GM21619 (cell line): ENCODE results near the gene DPP4.

Experiments
- ATAC-seq: cut with Tn5 transposase; IDR thresholded peaks from one replicate; pipeline ENCODE4 v1.9.1; 2021; ENCODE audit not compliant: unreplicated experiment

DPP4 gene

DNA sequence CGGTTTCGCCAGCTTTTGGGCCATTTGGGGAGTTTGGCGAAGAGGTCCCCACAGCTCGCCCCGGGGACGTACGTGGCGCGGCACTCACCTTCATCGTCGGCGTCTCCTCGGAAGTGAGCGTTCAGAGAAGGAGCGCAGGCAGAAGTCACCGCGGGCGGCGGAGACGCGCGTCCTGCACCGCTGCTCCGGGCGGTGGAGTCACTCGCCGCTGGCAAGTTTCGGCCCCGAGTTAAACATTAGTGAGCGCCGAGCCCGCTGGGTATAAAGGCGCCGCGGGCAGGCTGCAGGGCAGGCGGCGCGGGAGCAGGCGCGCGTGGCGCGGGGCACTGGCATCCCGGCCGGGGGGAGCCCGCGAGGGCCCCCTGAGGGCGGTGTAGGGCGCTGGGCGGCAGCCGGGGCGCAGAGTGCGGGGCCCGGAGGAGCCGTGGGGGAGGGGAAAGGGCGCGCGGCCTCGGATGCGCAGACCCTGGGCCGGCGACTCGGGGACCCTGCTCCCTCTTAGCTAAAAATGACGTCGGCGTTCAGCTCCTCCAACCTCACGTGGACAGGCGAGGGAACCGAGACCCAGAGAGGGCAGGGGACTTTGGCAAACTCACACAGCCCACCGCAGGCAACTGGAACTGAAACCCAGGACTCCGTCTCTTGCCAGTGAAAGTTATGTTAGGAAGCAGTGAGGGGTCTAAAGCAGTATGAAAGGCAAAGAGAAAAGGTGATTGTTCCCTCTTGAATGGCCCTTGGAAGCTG is at the start of gene DPP4:
Gene DPP4, minus strand, starts transcription at position 328 of the 744 bp plus-strand sequence. Its CDS starts 234 bp downstream, at position 94.
- peak; percentile 89 for ATAC-seq

DNA sequence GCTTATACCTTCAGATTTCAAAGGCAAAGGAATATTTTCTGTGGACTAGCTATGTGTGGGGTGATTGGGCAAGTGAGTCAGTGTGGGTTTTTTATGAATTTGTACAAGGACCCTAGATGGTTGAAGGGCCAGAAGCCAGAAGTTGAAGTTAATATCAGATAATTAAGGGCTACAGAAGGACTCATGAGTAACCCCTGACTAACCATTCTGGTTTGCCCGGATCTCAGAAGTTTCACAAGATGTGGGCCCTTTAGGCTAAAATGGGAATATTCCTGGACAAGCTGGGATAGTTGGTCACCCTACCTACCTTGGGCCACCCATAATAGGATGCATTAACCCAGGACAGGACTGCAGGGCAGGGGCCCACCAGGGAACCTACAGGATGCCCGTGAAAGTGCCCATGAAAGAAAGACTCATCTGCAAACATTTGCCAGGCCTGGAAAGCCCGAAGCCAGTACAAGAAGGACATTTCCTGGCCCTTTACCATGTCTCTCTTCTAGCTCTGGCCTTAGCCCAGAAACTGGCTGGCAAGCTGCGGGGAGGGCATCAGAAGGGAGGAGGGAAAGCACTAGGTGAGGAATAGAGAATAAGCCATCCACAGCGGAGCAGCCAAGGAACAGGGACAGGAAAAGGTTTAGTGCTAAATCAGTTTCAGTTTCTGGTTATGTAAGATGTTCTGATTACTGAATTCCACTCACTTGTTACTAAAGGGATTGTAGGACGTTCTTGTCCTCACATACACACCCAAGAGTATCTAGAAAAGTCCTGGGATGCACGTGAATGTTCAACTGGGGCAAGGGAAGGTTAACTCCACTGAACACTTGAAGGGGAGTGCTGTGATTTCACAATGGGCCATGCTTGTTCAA is 44.4 kb upstream of the DPP4 start:
- ATAC-seq: no peak

DNA sequence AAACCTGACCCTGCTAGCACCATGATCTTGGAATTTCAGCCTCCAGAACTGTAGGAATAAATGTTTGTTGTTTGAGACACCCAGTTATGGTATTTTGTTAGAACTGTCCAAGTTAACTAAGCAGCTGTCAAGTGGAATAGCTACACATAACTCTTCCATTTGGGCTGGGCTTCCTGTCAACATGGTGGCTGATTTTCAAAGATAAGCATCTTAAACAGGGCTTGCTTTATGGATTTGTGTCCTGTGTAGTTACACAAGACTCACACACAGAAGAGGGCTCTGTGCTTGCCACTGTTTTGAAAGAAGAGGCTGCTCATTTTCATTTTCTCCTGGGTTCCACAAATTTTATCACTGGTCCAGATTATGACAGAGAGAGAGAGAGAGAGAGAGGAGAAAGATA is 42.3 kb upstream of the DPP4 start:
- no peak for ATAC-seq

DNA sequence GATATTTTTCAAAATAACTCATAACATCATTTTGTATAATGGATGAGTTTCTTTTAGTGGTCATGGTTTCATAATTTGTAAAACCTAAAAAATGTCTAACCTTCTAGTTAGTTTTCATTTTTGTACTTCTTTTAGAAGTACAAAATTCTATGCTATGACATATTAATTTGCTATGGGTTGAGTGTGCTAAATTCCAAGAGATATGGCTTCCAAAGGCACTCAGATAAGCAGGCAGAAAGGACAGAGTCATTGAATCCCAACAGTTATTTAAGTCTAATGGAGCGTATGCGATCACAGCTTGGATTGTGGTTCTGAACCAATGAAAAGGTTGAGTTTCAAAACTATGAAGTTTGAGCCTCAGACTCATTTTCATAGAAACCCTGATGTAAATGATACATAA is 41.1 kb upstream of the DPP4 start:
- ATAC-seq: no peak

DNA sequence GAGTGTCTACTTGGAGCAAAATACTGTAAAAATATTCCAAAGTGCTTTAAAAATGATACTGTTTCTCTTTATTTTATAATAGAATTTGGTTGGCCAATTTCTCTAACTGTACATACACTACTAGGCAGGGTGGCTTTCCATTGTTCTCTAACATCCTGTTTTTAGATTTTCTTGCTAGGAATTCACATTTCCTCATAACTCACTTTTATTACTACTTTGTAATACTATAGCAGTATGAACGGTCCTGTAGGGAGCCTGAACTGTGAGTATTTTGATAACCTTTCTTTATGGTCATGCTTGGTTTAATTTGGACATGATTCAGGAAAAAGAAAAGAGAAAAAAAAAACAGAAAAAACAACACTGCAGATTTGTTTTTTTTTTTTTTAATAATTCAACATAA is 40.3 kb upstream of the DPP4 start:
- ATAC-seq: no peak

DNA sequence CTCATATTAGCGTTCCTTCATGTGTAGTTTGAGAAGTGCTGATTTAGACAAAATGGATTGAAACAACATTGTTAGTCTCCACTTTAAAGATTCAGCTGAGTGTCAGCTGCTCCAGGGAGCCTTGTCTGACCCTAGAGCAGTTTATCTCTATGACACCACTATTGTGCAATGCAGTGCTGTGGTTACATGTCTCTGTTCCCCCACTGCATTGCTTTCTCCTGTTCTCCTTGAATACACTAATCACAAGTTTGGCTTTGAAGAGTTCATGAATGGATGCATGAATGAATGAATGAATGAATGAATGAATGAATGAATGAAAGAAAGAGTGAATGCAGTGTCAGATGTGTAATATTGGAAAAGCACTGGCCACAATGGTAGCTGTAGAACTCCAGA is 39.8 kb upstream of the DPP4 start:
- ATAC-seq: no peak

DNA sequence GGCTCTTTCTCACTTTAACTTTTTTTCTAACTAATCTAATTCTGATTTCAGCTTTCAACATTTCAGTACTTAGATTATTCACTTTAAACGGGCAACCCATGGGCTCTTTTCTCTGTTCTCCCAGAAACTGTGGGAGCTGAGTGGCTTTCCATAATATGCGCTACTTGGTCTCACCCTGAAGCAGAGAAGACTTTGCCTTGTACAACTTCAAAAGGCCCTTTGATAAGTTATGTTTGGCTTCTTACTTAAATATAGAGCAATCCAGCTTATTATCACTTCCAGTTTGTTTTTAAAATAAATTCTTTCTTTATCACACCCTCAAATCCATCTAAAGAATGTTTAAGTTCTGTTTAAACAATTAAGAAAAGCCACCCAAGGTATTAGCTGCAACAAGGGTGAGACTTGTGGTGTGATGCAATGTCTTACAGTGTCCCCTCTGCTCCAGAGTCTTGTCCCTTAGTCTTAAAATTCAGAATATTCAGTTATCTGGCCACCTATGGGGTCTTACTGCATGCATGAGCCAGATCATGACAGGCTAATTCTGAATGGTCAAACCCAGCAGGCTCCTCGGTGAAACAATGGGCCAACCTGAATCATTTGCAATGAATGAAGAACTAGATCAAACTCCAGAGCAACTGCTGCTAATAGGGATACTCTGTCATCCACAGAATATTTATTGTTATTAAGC is 39.2 kb upstream of the DPP4 start:
- no peak for ATAC-seq

DNA sequence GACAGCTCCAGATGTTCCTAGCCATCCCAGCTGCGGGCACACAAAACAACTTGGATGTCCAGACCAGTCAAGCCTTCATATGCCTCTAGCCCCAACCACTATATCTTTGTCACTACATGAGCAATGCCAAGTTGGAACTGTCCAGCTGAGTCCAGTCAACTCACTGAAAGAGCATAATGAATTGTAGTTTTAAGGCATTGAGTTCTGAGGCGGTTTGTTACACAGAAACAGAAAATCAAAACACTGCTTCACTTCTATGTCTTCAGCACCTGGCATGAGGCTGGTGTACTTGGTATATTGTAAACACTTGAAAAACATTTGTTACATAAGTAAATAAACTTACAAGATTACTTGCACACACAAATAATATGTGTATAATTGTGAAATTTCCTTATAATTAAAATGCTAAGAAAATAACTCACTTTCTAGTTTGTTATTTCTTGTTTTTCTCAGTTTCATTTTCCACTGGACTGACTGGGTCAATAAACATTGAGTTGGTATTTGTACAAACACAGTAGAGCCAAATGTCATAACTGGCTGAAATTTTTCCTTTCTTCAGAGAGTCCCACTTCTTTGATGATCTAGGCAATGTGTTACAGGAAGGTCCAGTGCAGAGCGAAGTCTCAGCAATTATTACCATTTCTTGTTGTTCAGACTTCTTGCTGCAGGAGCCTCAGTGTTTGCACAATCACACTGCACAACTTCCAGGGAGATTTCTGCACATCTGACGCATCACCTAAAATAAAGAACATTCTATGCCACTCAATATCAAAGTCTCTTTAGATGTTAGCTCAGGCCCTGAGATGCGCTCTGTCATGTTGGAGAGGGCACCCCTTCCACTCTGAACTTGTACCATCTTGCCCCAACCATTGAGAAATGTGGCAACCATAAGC is 38.2 kb upstream of the DPP4 start:
- ATAC-seq: no peak

DNA sequence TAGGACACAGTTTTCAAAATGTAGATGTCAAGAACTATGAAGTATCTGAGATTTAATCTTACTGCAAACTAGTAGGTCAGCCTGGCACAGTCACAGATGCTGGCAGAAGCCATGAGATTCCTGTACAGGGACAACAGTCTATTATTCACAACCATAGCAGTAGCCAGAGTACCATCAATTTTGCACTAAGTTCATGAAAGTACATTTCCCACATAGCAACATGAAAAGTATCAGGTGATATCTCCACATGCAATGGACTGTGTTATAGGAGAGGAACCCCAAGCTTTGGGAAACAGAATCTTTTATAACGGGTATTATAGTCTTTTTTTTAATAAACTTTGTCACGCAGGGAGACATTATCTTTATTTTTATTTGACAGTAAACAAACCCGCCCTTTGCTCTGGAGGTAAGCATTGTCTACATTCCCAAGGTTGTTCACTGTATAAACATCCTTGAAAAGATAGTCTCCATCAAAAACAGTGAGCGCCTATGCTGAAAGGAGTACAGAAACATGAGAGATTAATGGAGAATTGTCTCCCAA is 33.4 kb upstream of the DPP4 start:
- ATAC-seq: no peak

DNA sequence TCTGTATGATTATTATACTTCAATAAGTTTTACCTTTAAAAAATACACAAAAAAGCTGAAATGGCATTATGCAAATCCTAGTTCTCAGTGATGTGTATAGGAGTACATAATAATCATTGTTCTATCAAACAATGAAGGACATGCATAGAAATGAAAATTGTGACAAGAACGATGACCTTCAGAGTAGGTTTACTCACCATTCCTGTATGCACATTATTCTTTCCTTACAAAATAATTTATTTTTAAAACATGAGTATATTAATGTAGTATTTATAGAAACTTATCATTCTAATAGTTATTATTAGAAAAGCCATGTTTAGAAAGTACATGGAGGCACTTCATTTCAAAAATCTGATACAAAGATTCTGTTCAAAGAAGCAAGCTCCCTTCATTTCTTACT is 32.7 kb upstream of the DPP4 start:
- no peak for ATAC-seq

DNA sequence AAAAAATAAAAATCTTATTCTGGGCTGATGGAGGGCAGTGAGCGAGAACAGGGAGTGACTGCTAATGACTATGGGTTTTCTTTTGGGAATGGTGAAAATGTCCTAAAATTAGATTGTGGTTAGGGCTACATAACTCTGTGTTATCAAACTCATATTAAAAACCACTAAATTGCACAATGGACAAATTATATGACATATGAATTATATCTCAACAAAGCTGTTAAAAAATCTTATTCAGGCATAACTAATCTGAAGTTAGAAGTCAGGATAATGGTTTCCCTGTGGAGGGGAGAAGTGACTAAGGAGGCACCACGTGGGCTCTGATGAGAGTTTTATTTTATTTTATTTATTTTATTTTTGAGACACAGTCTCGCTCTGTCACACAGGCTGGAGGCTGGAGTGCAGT is 32.1 kb upstream of the DPP4 start:
- ATAC-seq: no peak

DNA sequence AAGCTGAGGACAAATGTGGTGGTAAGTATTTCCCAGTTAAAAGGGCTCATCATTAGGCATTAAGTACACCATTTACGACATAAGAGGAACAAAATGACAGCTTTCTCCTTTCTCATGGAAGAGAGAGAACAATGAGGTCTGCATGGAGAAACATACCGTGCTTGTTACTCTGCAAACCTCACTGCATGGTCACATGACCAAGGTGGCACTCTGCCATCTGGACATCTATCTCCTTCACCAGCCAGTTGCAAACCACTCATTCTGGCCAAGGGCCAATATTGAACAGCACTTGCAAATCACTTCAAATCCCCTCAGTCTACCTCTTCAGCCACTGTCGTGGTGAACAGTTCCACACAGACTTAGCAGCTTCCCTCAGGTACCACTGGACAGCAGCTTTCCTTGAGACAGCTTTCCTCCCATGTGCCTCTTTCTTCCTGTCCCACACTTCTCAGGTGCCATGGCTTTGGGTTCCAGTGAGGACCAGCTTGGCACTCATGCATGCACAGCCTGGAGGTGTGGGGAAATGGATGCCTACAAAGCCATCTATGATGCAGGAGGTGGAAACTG is 29.5 kb upstream of the DPP4 start:
- ATAC-seq: no peak

DNA sequence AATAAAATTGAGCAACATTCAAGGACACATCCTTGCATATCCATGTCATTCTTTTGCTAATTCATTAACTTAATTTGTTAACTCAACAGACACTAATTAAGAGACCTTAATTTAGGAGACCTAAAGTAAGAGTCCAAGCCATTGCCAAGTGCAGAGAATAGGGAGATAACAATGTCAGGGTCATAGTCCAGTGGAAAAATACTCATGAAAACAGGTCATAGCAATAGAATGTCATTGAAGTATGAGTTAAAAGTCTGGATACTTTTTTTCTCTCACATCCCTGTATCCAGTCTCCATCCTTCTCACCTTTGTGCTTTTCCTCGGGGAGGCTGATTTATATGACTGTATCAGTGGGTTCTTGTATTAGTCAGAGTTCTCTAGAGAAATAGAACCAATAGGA is 26.6 kb upstream of the DPP4 start:
- ATAC-seq: no peak

DNA sequence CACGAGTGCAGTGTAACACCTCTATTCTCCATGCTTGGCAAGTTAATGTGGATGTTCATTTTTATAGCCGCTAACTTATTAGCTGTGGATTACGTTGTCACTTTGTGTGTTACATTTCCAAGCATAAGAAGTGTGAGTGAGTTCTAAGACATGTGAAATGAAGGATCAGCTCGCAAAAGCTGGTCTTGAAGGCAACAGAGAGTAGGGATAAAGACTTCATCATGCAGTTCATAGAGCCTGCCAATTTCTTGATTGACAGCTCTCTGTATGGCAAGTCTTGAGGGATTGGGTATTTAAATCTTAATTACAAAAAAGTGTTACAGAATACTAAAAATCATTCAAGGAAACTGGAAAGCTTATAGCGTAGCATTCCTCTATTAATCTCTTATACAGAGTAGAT is 25.8 kb upstream of the DPP4 start:
- no peak for ATAC-seq

DNA sequence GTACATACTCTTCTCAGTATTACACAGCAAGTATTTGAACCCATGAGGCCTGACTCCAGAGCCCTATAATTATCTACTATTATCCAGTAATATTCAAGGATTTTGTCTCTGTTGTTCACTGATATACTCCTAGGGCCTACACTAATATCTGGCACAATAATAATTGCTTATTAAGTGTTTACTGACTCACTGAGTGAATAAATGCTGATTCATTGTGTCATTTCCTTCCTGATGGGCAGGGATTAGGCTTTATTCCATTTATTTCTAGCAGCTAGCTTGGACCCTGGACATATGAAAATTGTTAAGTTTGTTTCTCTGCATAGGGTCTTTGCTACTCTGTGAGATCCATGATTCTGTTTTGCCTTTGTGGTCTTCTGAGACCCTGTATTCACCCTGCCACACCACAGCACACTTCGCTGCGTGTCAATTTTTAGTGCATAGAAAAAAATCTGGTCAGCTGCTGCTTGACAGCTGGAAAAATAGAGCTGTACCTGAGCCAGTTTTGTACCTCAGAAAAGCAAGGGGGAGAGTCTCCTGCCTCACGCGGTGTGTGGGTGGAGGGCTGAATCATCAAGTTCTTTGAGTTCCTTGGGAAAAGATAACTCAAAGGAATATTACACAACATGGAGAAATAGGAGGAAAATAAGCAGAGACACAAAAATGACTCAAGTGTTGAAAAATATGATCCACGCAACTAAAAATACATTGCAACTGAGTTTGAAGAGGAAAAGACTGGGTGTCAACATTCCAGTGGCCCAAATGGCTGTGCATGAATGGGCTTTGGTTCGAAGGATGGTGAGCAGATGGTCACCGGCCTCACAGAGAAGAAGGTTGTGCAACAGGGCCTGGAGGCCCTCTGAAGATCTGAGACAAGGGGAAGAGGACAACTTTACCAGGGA is 18.9 kb upstream of the DPP4 start:
- no peak for ATAC-seq

DNA sequence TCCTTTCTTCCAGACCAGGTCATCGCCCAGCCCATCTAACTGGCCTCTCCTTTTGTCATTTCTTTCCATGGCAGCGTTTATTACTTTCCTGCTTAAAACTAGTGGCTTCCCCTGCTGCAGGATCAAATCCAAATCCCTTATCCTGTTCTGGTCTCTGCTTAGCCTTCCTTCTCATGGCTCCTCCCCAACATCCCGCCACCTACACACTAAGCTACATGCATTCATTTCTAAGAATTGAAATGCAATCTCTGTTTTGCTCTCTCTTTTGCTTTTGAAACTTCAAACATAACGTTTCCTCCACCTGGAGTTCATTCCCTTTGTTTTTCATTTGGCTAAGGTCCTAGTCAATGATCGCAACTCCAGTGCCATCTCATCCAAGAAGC is 18.0 kb upstream of the DPP4 start:
- no peak for ATAC-seq

DNA sequence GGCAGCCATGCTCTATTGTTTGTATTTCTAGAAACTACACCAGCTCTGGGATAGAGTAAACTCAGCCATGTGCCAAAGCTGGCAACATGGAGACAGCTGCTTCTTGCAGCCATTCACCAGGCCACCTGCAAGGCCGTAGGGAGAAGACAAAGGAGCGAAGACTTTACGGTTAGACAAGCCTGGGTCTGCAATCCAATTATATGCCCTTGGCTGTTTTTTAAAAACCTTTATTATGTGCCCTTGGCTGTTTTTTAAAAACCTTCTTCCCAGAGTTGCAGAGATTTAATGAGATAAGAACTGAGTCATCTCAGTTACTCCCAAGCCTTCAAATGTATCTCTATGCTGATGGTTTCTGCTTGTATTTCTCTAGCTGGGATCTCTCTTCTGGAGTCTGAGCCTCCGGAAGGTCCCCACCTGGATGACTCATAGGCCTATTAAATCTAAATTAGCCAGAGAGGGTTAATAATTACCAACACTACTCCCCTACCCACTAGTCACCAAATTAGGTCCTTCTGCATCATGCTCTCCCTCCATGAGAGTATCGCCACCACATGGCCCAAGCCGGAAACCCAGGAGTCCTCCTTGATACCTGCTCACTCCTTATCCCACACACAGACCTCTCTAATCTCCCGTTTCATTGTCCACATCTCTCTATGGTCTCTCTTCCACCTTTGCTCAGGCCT is 17.5 kb upstream of the DPP4 start:
- ATAC-seq: peak; percentile 58

DNA sequence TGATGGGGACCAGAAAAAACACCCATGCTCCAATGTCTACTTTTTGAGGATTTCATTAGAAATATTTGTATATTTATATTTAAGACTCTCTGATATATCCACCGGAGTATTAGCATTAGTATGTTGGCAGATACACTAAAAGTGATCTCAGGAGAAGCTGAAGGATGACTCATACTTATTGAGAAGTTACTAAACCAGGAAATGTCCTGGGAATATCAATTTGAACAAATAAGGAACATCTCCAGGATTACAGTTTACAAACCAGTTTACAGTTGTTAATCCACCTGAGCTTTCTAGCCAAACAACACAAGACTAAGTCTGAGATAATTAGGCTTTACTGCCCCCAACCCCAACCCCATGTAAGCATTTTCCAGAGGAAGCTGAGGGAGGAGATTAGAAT is 16.1 kb upstream of the DPP4 start:
- no peak for ATAC-seq

DNA sequence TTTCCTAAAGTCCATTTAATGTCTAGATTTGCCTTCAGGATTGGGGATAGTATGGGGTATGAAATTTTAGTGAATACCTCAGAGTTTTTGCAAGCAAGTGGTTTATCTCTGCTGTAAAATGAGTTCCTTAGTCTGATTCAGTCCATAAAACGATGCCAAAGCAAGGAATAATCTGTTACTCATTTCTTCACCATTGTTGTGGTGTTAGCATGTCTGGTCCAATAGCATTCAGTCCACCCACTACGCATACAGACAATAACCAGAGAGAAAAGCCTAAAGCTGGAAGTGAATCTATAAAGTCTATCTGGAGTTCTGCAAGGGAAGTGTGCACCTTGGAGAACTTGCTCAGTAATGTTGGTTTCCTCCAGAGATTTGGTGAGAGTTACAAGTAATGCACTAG is 12.9 kb upstream of the DPP4 start:
- no peak for ATAC-seq
